Measurements from ENCODE around the gene RPTOR. TPM values are rescaled to one million over a fixed set of nuclear protein-coding genes. Genes with fewer than 3 reads are reported as not detected.

RPTOR gene
- polyA plus RNA-seq, 1 donor from 2014 or later, result 8.0 TPM

DNA sequence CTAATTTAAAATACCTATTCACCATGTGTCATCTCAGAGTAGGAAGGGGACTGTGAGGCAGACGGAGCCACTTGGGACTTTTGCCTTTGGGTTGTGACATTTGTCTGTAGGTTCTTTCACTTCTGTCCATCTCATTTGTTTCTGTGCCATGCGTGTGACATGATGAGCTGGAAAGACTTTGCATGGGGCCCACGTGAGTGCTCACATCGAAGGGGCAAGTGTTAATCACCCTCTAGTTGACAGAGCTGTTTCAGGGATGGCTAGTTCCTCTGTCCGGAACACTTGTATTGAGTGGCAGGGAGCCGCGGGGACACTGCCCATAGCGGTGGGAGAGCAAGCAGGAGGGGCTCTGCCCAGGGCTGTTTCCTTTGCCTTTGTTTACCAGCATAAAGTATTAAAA lies 112.0 kb downstream of the RPTOR start:
- TF ChIP-seq, protein P1, sequence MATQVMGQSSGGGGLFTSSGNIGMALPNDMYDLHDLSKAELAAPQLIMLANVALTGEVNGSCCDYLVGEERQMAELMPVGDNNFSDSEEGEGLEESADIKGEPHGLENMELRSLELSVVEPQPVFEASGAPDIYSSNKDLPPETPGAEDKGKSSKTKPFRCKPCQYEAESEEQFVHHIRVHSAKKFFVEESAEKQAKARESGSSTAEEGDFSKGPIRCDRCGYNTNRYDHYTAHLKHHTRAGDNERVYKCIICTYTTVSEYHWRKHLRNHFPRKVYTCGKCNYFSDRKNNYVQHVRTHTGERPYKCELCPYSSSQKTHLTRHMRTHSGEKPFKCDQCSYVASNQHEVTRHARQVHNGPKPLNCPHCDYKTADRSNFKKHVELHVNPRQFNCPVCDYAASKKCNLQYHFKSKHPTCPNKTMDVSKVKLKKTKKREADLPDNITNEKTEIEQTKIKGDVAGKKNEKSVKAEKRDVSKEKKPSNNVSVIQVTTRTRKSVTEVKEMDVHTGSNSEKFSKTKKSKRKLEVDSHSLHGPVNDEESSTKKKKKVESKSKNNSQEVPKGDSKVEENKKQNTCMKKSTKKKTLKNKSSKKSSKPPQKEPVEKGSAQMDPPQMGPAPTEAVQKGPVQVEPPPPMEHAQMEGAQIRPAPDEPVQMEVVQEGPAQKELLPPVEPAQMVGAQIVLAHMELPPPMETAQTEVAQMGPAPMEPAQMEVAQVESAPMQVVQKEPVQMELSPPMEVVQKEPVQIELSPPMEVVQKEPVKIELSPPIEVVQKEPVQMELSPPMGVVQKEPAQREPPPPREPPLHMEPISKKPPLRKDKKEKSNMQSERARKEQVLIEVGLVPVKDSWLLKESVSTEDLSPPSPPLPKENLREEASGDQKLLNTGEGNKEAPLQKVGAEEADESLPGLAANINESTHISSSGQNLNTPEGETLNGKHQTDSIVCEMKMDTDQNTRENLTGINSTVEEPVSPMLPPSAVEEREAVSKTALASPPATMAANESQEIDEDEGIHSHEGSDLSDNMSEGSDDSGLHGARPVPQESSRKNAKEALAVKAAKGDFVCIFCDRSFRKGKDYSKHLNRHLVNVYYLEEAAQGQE (IDR thresholded peaks at IDR 0.05; ENCODE audit: borderline replicate concordance), result no peak
- TF ChIP-seq MXI1 (conservative IDR thresholded peaks at IDR 0.05; ENCODE audit: poor library complexity, severe bottlenecking), result no peak
- no peak for TF ChIP-seq EZH2 (IDR thresholded peaks at IDR 0.05; ENCODE audit: borderline replicate concordance, insufficient read depth, low read length, poor library complexity, severe bottlenecking)
- no peak for TF ChIP-seq EP300 (conservative IDR thresholded peaks at IDR 0.05; ENCODE audit: poor library complexity, severe bottlenecking)
- Histone ChIP-seq H3K9ac (ENCODE audit: low read length) (no peak overlapping the region), H3K27ac (ENCODE audit: low read length) (no peak overlapping the region), H3K36me3 (ENCODE audit: insufficient read depth, low read length) (no peaks in the 10 kb centered on the region), H3K79me2 (replicated peaks; ENCODE audit: insufficient read depth, low read length) (no peaks in the 10 kb centered on the region), H3F3A (ENCODE audit: insufficient read depth, low read length, poor library complexity, severe bottlenecking) (no peaks in the 10 kb centered on the region), H3K9me2 (ENCODE audit: insufficient read depth, low read length) (no peaks in the 10 kb centered on the region), H2AFZ (ENCODE audit: low read depth, low read length) (no peak overlapping the region), H3K4me3 (ENCODE audit: low read length) (no peak overlapping the region), H3K27me3 (ENCODE audit: insufficient read depth, low read depth, low read length) (no peaks in the 10 kb centered on the region), H3K9me3 (ENCODE audit: low read length) (no peaks in the 10 kb centered on the region), H4K20me1 (ENCODE audit: insufficient read depth) (no peaks in the 10 kb centered on the region), H3K4me2 (ENCODE audit: low read length) (no peak overlapping the region)

GRCh38 chr17:80657561-80657960 lies 112.9 kb downstream of the RPTOR start:
- H3K36me3 ChIP-seq (ENCODE audit: insufficient read depth, low read length), result no peaks in the 10 kb centered on the region
- H3K9me2 ChIP-seq (ENCODE audit: insufficient read depth, low read length), result no peaks in the 10 kb centered on the region
- no peaks in the 10 kb centered on the region for H3K79me2 ChIP-seq (replicated peaks; ENCODE audit: insufficient read depth, low read length)
- H3K9me3 ChIP-seq (ENCODE audit: low read length), result no peaks in the 10 kb centered on the region
- no peak overlapping the region for H2AFZ ChIP-seq (ENCODE audit: low read depth, low read length)
- H4K20me1 ChIP-seq (ENCODE audit: insufficient read depth), result no peaks in the 10 kb centered on the region
- no peaks in the 10 kb centered on the region for H3F3A ChIP-seq (ENCODE audit: insufficient read depth, low read length, poor library complexity, severe bottlenecking)
- no peak overlapping the region for H3K4me3 ChIP-seq (ENCODE audit: low read length)
- H3K4me2 ChIP-seq (ENCODE audit: low read length), result no peak overlapping the region
- H3K9ac ChIP-seq (ENCODE audit: low read length), result no peak overlapping the region
- TF ChIP-seq EP300 (conservative IDR thresholded peaks at IDR 0.05; ENCODE audit: poor library complexity, severe bottlenecking) (no peak), RAD21 (conservative IDR thresholded peaks at IDR 0.05) (no peak), SMC3 (conservative IDR thresholded peaks at IDR 0.05; ENCODE audit: poor library complexity) (no peak)
- TF ChIP-seq, protein P2, sequence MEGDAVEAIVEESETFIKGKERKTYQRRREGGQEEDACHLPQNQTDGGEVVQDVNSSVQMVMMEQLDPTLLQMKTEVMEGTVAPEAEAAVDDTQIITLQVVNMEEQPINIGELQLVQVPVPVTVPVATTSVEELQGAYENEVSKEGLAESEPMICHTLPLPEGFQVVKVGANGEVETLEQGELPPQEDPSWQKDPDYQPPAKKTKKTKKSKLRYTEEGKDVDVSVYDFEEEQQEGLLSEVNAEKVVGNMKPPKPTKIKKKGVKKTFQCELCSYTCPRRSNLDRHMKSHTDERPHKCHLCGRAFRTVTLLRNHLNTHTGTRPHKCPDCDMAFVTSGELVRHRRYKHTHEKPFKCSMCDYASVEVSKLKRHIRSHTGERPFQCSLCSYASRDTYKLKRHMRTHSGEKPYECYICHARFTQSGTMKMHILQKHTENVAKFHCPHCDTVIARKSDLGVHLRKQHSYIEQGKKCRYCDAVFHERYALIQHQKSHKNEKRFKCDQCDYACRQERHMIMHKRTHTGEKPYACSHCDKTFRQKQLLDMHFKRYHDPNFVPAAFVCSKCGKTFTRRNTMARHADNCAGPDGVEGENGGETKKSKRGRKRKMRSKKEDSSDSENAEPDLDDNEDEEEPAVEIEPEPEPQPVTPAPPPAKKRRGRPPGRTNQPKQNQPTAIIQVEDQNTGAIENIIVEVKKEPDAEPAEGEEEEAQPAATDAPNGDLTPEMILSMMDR (IDR thresholded peaks at IDR 0.05; ENCODE audit: poor library complexity, severe bottlenecking), result no peak
- no peak overlapping the region for H3K27ac ChIP-seq (ENCODE audit: low read length)
- H3K27me3 ChIP-seq (ENCODE audit: insufficient read depth, low read depth, low read length), result no peaks in the 10 kb centered on the region

DNA sequence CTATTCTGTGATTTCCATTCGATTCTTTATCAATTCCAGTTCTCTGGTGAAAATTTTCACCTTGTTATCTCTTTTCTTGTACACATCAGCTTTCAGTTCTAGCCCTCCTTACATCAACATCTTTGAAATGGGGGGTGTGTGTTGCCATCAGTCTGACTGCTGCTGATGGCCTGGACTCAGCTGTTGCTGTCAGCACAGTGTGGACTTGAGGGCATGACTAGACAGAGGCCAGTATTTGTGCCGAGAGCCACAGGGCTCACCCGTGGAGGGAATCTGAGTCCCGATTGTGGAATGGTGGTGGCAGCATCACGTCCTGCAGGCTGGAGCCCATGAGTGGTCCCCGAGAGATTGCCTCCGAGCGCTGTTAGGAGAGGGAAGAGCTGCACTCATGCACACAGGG lies 114.2 kb downstream of the RPTOR start:
- Histone ChIP-seq H4K20me1 (ENCODE audit: insufficient read depth) (no peaks in the 10 kb centered on the region), H3K79me2 (replicated peaks; ENCODE audit: insufficient read depth, low read length) (no peaks in the 10 kb centered on the region)
- TF ChIP-seq TAF1 (IDR thresholded peaks at IDR 0.05; ENCODE audit: low read depth), result no peak
- no peak for TF ChIP-seq RAD21 (conservative IDR thresholded peaks at IDR 0.05)
- TF ChIP-seq EZH2 (IDR thresholded peaks at IDR 0.05; ENCODE audit: borderline replicate concordance, insufficient read depth, low read length, poor library complexity, severe bottlenecking), result no peak
- TF ChIP-seq, protein P2 (IDR thresholded peaks at IDR 0.05; ENCODE audit: poor library complexity, severe bottlenecking), result no peak
- TF ChIP-seq EP300 (conservative IDR thresholded peaks at IDR 0.05; ENCODE audit: poor library complexity, severe bottlenecking), result no peak
- TF ChIP-seq POLR2AphosphoS5 (IDR thresholded peaks at IDR 0.05), result no peak
- no peak for TF ChIP-seq SMC3 (conservative IDR thresholded peaks at IDR 0.05; ENCODE audit: poor library complexity)
- TF ChIP-seq, protein P1 (IDR thresholded peaks at IDR 0.05; ENCODE audit: borderline replicate concordance), result no peak
- TF ChIP-seq MXI1 (conservative IDR thresholded peaks at IDR 0.05; ENCODE audit: poor library complexity, severe bottlenecking), result no peak

More for the DNA sequence above, 114.2 kb downstream of the RPTOR start:
- no peak overlapping the region for H3K27ac ChIP-seq (ENCODE audit: low read length)
- H3K36me3 ChIP-seq (ENCODE audit: insufficient read depth, low read length), result no peaks in the 10 kb centered on the region
- H2AFZ ChIP-seq (ENCODE audit: low read depth, low read length), result no peak overlapping the region
- no peaks in the 10 kb centered on the region for H3K9me2 ChIP-seq (ENCODE audit: insufficient read depth, low read length)
- no peak overlapping the region for H3K4me2 ChIP-seq (ENCODE audit: low read length)
- H3K4me3 ChIP-seq (ENCODE audit: low read length), result no peak overlapping the region
- no peaks in the 10 kb centered on the region for H3K27me3 ChIP-seq (ENCODE audit: insufficient read depth, low read depth, low read length)
- no peak overlapping the region for H3K9ac ChIP-seq (ENCODE audit: low read length)
- H3K9me3 ChIP-seq (ENCODE audit: low read length), result no peaks in the 10 kb centered on the region
- H3F3A ChIP-seq (ENCODE audit: insufficient read depth, low read length, poor library complexity, severe bottlenecking), result no peaks in the 10 kb centered on the region
